Hematopoietic multipotent progenitor cell treated with erythropoietin and hydrocortisone succinate and interleukin-3 and kit ligand, for 17 days (in vitro differentiated cells): ENCODE data around the gene AHR.

ENCODE experiments used
- DNase-seq: peaks from one replicate; pipeline ENCODE4 v3.0.0-alpha.2; 2015; ENCODE audit warnings: low spot score

Gene AHR

GRCh38 chr7:17304926-17305325 is 6.5 kb downstream of the AHR start:
- peak; percentile 33 for DNase-seq

- no peak for DNase-seq
Measured at GRCh38 chr7:17305387-17306171, 7.1 kb downstream of the AHR start.

- DNase-seq, result no peak
Measured at GRCh38 chr7:17307000-17307399, 8.5 kb downstream of the AHR start.

GRCh38 chr7:17307558-17307957 is 9.1 kb downstream of the AHR start:
- DNase-seq, result no peak

- DNase-seq, result no peak
Measured at GRCh38 chr7:17307969-17308648, 9.7 kb downstream of the AHR start.

GRCh38 chr7:17311194-17311593 is 12.7 kb downstream of the AHR start:
- no peak for DNase-seq

- no peak for DNase-seq
Measured at GRCh38 chr7:17311952-17312351, 13.5 kb downstream of the AHR start.

- DNase-seq, result no peak
Measured at GRCh38 chr7:17312641-17313040, 14.2 kb downstream of the AHR start.

- no peak for DNase-seq
Measured at GRCh38 chr7:17313194-17313593, 14.7 kb downstream of the AHR start.

GRCh38 chr7:17315974-17316373 is 17.5 kb downstream of the AHR start:
- DNase-seq, result no peak

GRCh38 chr7:17318146-17318545 is 19.7 kb downstream of the AHR start:
- DNase-seq, result no peak

GRCh38 chr7:17319164-17320101 is 21.0 kb downstream of the AHR start:
- DNase-seq, result no peak

GRCh38 chr7:17320102-17320497 is 21.6 kb downstream of the AHR start:
- no peak for DNase-seq

- DNase-seq, result no peak
Measured at GRCh38 chr7:17320657-17321056, 22.2 kb downstream of the AHR start.

GRCh38 chr7:17325364-17325763 is 26.9 kb downstream of the AHR start:
- DNase-seq, result no peak

- no peak for DNase-seq
Measured at GRCh38 chr7:17326378-17326777, 27.9 kb downstream of the AHR start.

GRCh38 chr7:17328641-17329040 is 30.2 kb downstream of the AHR start:
- no peak for DNase-seq

GRCh38 chr7:17329440-17329839 is 31.0 kb downstream of the AHR start:
- no peak for DNase-seq

GRCh38 chr7:17331891-17332501 is 33.5 kb downstream of the AHR start:
- DNase-seq, result no peak

GRCh38 chr7:17333221-17333620 is 34.8 kb downstream of the AHR start:
- DNase-seq, result no peak

GRCh38 chr7:17336168-17336567 is 37.7 kb downstream of the AHR start:
- DNase-seq, result no peak

GRCh38 chr7:17339139-17339538 is 40.7 kb downstream of the AHR start:
- DNase-seq, result no peak
